IPS-11a (cell line): ENCODE measurements around the gene AMHR2.

Experiments
- H3K4me3 ChIP-seq: one replicate; pipeline ENCODE4 v1.5.1; 2013; ENCODE audit warnings: low read depth, low read length, control low read depth

AMHR2 gene

DNA sequence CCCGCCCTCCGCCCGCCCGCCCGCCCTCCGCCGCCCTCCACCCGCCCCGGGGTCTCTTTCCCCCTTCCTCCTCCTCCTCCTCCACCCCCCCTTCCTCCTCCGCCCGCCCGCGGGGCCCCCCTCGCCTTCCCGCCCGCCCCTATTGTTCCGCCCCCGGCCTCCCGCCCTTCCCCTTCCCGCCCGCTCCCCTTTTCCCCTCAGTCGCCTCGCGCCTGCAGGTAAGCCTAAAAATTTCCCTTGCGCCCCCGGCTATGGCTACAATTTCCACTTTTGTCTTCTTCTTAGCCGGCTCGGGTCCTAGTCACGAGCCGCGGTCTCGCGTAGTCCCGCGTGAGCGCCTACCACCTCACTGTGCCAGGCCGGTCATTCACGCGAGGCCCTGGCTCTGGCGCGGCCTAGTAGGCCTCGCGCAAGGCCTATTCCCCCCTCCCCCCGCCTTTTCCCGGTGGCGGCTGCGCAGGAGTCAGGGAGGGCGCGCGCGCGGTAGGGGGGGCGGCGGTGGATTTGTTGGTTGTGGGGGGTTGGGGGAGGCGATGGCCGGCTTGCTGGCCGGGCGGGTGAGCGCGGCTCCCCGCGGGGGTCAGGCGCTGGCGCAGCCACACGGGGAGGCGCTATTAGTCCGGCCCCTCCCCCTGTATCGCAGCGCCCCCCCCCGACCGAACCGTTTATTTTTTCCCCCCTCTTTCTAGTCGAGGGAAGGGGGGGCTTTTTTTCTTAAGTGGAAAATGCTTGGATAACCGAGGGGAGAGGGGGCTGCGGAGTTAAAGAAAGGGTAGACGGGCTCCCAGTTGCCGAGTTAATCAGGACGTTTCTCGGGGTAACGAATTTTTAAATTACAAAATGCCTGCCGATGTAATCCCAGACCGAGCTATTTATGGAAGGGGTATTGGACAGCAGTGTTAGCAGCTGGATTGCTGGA, 28.8 kb downstream of the AMHR2 start:
- H3K4me3 ChIP-seq = peak overlapping the region; percentile 81

- no peak overlapping the region for H3K4me3 ChIP-seq
Measured at GRCh38 chr12:53453953-53454640, 30.4 kb downstream of the AMHR2 start.

- H3K4me3 ChIP-seq = no peak overlapping the region
Measured at GRCh38 chr12:53454707-53455106, 31.1 kb downstream of the AMHR2 start.

DNA sequence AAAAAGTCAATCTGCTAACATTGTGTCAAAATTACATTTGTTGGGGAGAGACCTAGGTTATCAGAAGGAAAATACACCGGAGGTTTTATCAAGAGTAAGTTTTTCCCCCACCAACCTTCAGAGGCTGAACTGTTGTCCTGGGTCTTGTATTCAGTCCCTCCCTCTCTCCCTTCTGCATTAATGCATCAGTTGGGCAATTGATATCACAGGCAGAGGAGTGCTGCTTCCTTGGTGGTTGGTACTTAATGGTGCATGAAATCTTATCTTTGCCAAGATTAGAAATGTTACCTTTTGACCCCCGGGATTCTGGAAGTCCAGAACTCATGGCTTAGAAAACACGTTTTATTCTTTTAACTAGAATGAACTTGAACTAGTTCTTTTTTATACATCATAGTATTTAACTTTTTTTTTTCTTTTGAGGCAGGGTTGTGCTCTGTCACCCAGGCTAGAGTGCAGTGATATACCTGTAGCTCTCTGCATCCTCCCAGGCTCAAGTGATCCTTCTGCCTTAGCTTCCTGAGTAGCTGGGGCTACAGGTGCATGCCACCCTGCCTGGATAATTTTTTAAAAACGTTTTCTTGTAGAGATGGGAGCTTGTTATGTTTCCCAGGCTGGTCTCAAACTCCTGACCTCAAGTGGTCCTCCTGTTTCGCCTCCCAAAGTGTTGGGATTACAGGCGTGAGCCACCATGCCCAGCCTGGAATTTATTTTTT, 33.2 kb downstream of the AMHR2 start:
- H3K4me3 ChIP-seq = no peak overlapping the region

DNA sequence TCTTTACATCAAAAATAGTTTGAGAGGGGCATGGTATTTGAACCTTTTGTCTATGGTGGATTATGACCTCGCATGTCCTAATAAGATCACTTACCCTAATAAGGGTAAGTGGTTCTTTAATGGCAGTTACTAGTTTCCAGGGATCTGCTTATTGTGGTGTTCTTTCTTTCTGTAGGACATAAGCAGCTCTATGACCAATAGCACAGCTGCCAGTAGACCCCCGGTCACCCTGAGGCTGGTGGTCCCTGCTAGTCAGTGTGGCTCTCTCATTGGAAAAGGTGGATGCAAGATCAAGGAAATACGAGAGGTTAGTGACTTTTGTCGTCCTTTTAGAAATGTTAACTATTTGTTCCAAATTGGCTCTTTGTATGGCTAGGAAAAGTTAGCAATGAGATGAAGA, 35.4 kb downstream of the AMHR2 start:
- no peak overlapping the region for H3K4me3 ChIP-seq

GRCh38 chr12:53461059-53461458, 37.4 kb downstream of the AMHR2 start:
- no peak overlapping the region for H3K4me3 ChIP-seq

GRCh38 chr12:53461591-53461990, 37.9 kb downstream of the AMHR2 start:
- H3K4me3 ChIP-seq = no peak overlapping the region

GRCh38 chr12:53462935-53463334, 39.3 kb downstream of the AMHR2 start:
- no peak overlapping the region for H3K4me3 ChIP-seq

GRCh38 chr12:53463802-53464560, 40.3 kb downstream of the AMHR2 start:
- no peak overlapping the region for H3K4me3 ChIP-seq

DNA sequence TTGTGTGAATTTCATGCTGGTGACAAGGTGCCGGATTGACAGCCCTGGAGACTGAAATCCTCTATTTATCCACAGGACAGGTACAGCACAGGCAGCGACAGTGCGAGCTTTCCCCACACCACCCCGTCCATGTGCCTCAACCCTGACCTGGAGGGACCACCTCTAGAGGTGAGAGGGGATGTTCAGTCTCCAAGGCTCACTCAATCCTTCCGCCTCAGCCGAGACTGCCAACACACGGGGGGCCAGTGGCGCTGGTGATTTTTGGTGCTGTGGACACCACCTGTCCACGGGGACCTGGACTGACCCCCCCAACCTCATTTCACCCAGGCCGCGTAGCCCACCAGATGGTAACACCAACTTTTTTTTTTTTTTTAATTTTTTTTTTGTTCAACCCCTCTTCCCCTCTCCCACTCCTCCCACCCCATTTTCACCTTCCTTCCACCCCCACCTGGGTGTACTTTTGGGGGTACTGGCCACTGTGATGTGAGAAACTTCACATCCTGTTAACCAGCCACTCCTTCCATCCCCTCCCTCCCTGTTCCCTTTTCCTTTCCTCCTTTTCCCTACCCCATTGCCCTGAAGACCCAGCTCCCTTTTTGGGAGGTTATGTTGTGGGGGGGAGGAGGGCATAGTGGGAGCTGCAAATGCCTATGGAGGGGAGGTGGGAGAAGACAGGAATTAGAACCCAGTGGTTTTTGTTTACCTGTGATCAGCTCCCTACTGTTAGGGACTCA, 41.2 kb downstream of the AMHR2 start:
- H3K4me3 ChIP-seq = no peak overlapping the region

- H3K4me3 ChIP-seq = no peak overlapping the region
Measured at GRCh38 chr12:53465679-53466078, 42.0 kb downstream of the AMHR2 start.

GRCh38 chr12:53466640-53467039, 43.0 kb downstream of the AMHR2 start:
- H3K4me3 ChIP-seq = no peak overlapping the region

GRCh38 chr12:53467082-53467481, 43.4 kb downstream of the AMHR2 start:
- no peak overlapping the region for H3K4me3 ChIP-seq

DNA sequence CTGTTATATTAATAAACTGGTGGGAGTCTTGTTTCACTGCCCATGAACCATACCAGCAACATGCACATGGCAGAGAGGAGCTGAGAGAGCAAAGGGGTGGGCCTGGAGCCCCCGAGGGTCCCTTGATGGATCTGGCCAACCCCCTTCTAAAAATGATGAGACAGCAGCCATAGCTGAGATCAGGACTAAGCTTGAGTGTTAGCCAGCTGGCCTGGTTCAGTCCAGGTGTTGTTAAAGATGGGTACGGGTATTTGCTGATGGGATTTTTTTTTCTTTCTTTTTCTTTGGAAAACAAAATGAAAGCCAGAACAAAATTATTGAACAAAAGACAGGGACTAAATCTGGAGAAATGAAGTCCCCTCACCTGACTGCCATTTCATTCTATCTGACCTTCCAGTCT, 44.2 kb downstream of the AMHR2 start:
- no peak overlapping the region for H3K4me3 ChIP-seq

DNA sequence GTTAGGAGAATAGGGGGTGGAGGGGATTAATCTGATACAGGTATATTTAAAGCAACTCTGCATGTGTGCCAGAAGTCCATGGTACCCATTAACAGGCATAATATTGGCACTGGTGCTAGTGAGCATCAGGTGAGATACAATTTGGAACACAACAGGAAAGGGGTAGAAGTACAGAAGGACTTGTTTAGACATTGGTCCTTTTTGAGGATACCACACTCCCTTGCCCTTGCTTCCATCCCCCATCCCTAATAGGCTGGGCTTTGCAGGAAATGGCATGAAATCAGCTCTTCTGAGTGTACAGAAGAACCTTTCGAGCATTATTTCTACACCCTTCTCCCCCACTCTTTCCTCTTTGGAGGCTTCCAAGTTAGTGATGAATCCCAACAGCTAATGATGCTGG, 44.6 kb downstream of the AMHR2 start:
- no peak overlapping the region for H3K4me3 ChIP-seq

DNA sequence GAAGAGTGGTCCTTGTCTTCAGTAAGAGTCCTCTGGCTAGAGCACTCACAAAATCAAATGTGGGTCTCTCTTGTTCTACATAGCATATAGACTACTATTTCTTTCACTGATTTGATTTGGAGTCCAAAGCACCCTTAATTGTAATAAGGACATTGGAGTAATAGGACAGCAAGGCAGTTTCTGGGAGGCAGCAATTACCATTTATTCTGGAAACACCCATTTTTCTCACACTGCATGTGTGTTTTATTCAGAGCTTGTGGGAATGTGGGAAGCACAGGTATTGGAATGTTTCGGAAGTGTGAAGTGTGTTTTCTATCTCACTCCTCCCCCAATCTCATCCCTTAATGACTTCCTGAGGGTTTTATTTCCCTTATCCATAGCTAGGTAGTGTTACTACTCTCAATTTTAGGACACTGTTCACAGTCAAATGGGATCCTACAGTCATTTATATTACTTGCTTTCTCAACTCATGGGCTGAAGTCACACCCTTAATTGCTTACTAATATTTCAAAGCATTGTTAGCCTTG, 48.5 kb downstream of the AMHR2 start:
- H3K4me3 ChIP-seq = no peak overlapping the region

GRCh38 chr12:53474077-53474476, 50.4 kb downstream of the AMHR2 start:
- H3K4me3 ChIP-seq = no peak overlapping the region

GRCh38 chr12:53474819-53475218, 51.2 kb downstream of the AMHR2 start:
- no peak overlapping the region for H3K4me3 ChIP-seq

GRCh38 chr12:53476769-53477209, 53.1 kb downstream of the AMHR2 start:
- H3K4me3 ChIP-seq = no peak overlapping the region

GRCh38 chr12:53478865-53479264, 55.2 kb downstream of the AMHR2 start:
- no peak overlapping the region for H3K4me3 ChIP-seq
